Left colon (tissue), 2 donors: ENCODE measurements around the gene KCNMB2. TPM values are rescaled to one million over a fixed set of nuclear protein-coding genes. Genes with fewer than 3 reads are reported as not detected.

Source experiments
- ATAC-seq: fragments of 200-7000 bp; cut with Tn5 transposase; one replicate; pipeline ENCODE4 v1.9.1; 2020; ENCODE audit warnings: mild to moderate bottlenecking, moderate library complexity
- DNase-seq, 2 donors: peaks; one replicate each; pipeline ENCODE4 v3.0.0-alpha.2; 2020
- intact Hi-C, 2 donors: fragments of 100-400 bp; cut with DNase I in 1 of 2; cut with micrococcal nuclease in 1 of 2; formaldehyde crosslinking; loops; one replicate each; pipeline versions ENCODE4 v1.11.2 to v1.14.0; 2022; cut with DNase I, micrococcal nuclease
- total RNA-seq, 2 donors: library from RNA; stranded (reverse); fragmentation: NEBNext Ultra II Directional; extraction: Animal tissue kit (Norgen Biotek cat#: 25700); gene quantifications; one replicate each; pipeline ENCODE4 v1.2.1, GENCODE V29; 2021
- donor health status: DM: no; HTN: no; CAD: no.
- donor health status: DM: yes; HTN: yes; CAD: no.

The KCNMB2 gene
- total RNA-seq, 2 donors from 2014 or later, result 0.31 TPM; not detected in 1

GRCh38 chr3:178676942-178677790 lies 140.9 kb downstream of the KCNMB2 start:
- no peak for ATAC-seq
- no peak for DNase-seq
- intact Hi-C loops, result no loop called here

DNA sequence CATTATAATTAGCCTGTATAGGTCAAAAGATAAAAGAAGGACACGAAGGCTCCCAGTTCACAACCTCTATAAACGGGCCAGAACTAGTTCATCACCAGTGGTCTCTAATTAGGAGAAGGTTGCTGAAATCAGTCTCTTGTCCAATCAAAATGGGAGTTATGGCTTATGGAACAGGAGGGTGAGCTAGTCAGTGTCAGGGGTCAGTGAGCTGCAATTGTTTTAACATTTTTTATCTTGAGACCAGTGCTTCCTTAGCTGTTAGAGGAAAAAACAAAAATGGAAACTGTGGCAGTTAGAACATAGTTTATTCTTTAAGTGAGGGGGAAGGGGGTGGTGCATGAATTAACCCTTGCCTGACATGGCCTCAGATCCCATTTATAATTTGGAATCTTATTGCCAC lies 141.7 kb downstream of the KCNMB2 start:
- ATAC-seq, result no peak
- no peak for DNase-seq
- intact Hi-C loops, result no loop called here

DNA sequence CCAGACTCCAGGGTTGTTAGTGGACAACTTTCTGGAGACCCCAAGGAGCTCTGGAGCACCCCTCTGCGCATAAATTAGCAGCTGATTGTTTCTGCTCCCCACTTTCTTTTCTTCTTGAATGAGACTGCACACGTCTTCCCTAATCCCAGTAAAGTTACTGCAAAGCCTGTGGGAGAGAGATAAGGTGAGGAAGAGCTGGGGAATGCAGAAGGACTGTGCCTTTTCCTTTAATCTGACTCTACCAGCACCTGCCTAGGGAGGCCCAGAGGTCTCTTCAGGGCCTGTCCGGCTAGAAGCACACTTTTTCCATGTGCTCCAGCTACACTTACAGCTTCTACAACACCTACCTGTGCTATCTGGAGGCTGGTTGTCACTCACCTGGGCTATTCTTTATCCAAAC lies 143.8 kb downstream of the KCNMB2 start:
- ATAC-seq, result no peak
- intact Hi-C loops, result no loop called here
- no peak for DNase-seq

GRCh38 chr3:178680489-178680888 lies 144.3 kb downstream of the KCNMB2 start:
- no peak for ATAC-seq
- intact Hi-C loops, result no loop called here

DNA sequence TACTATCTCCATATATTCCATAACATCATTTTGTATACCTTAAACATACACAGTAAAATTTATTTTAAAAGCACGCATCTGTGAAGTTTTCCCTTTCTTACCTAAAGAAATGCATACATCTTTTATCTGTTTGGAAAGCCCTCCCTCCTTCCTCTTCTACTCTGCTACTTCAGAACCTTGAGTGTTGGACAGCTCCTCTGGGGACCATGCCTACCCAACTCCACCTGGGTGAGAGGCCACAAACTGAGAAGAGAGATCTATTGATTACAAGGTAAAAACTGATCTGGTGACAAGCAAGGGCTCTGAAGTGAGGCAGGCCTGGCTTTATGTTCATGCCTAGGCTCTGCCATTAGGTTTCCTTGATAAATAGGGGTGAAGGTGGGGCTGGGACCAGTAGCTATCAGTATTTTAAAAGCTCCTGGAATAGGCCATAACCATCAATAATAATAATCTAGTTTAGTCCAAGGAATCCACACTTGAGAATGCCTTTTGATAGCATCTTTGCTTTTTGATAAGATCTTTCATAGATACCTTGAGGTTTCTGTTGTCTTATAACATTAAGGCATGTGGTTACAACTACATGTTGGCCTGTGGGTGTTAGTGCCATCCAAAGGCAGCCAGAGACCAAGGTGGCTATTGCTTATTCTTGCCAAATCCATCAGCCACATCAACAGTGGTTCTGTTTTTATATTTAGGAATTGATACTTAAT lies 148.8 kb downstream of the KCNMB2 start:
- DNase-seq, result no peak
- intact Hi-C loops, result no loop called here
- ATAC-seq, result no peak

More at GRCh38 chr3:178680489-178680888, 144.3 kb downstream of the KCNMB2 start:
- no peak for DNase-seq

GRCh38 chr3:178685591-178685906 lies 149.3 kb downstream of the KCNMB2 start:
- intact Hi-C loops, result no loop called here
- no peak for DNase-seq
- ATAC-seq, result no peak

DNA sequence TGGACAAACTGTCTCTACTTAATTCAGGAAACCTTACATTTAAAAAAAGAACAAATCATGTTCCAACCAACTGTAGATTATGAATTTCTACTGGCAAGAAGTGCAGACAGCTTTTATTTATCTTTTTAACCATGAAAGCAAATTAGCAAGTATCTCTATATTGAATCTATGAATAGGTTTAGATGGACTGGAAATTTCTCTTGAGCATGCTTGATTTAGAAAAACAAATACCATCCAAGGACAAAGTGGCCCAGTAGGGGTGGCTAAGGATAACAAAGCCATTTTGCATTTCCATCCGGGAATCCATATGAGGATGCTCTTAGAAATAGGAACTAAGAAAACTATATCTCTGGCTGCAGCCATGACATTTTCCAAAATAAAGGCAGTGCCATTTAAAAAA lies 150.6 kb downstream of the KCNMB2 start:
- intact Hi-C loops, result no loop called here
- no peak for DNase-seq
- no peak for ATAC-seq

GRCh38 chr3:178690571-178690970 lies 154.3 kb downstream of the KCNMB2 start:
- DNase-seq, result no peak
- intact Hi-C loops, result no loop called here
- ATAC-seq, result no peak

DNA sequence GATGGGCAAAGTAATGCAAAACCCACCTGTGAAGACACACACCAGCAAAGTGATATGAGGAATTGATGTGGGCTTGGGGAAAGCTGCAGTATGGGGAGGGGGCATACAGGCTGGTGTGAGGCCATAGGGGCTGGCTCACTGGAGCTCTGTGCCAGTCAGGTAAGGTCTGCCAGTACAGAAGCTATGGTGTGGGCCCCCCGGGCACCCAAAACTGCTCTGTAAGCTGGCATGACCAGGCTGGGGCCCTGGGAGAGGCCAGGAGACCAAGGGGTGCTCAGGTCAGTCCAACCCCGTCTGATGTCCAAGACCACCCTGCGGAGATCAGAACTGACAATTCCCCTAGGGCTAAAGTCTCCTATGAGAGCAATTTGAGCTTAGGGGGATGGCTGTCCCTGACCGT lies 163.1 kb downstream of the KCNMB2 start:
- ATAC-seq (no peak), DNase-seq (no peak)
- intact Hi-C loops, result no loop called here

GRCh38 chr3:178699810-178700209 lies 163.6 kb downstream of the KCNMB2 start:
- no peak for DNase-seq
- intact Hi-C loops, result no loop called here
- no peak for ATAC-seq

- DNase-seq (no peak), ATAC-seq (no peak)
- intact Hi-C loops, result no loop called here
Observed at GRCh38 chr3:178703268-178703975, 167.2 kb downstream of the KCNMB2 start.

GRCh38 chr3:178705925-178706324 lies 169.7 kb downstream of the KCNMB2 start:
- DNase-seq (no peak), ATAC-seq (no peak)
- intact Hi-C loops, result no loop called here

- no peak for ATAC-seq
- DNase-seq, result no peak
- intact Hi-C loops, result no loop called here
Observed at GRCh38 chr3:178706411-178706810, 170.2 kb downstream of the KCNMB2 start.

- intact Hi-C loops, result no loop called here
- no peak for DNase-seq
- no peak for ATAC-seq
Observed at GRCh38 chr3:178707311-178708031, 171.2 kb downstream of the KCNMB2 start.

- intact Hi-C loops, result no loop called here
- DNase-seq, result no peak
- no peak for ATAC-seq
Observed at GRCh38 chr3:178709051-178709450, 172.8 kb downstream of the KCNMB2 start.

- DNase-seq (no peak), ATAC-seq (no peak)
- intact Hi-C loops, result no loop called here
Observed at GRCh38 chr3:178711753-178712152, 175.5 kb downstream of the KCNMB2 start.

GRCh38 chr3:178712247-178712646 lies 176.0 kb downstream of the KCNMB2 start:
- ATAC-seq, result no peak
- DNase-seq, result no peak
- intact Hi-C loops, result no loop called here

- intact Hi-C loops, result no loop called here
- ATAC-seq, result peak; percentile 67
Observed at GRCh38 chr3:178714925-178715832, 178.9 kb downstream of the KCNMB2 start.

More at GRCh38 chr3:178714925-178715832, 178.9 kb downstream of the KCNMB2 start:
- DNase-seq, result no peak
